ENCODE data around the gene PJA1. TPM values are rescaled to one million over a fixed set of nuclear protein-coding genes. Genes with fewer than 3 reads are reported as not detected.

The PJA1 gene
- total RNA-seq, 3 donors from 2014 or later (not counting 1 experiment from before 2014, with no cell fraction given): 18.5 to 23.4 (median 22.0) TPM

- H3K4me1 Mint-ChIP-seq: peaks cover 0 to 9% of the 10 kb centered on the region in 2 donors
- H3K4me3 Mint-ChIP-seq: no peak overlapping the region
These were observed 47.3 kb downstream of the PJA1 start for GRCh38 chrX:69117876-69118526.

GRCh38 chrX:69116077-69116476 lies 49.2 kb downstream of the PJA1 start:
- 97% methylated on average over 6 of the region's 6 CpGs for WGBS (ENCODE audit: insufficient coverage)

More at GRCh38 chrX:69117876-69118526, 47.3 kb downstream of the PJA1 start:
- ATAC-seq (no peak), DNase-seq (no peak)
- H3K4me3 ChIP-seq (ENCODE audit: low read length): no peak overlapping the region
- H3K27ac ChIP-seq (ENCODE audit: low read length): no peak overlapping the region
- no peak overlapping the region for H3K27ac Mint-ChIP-seq
- H3K27me3 Mint-ChIP-seq (ENCODE audit: low read depth in 2 of 2): peaks cover 2 to 10% of the 10 kb centered on the region in 2 donors
- H3K27me3 ChIP-seq (ENCODE audit: control insufficient read depth, insufficient read depth, low read length): no peaks in the 10 kb centered on the region
- TF ChIP-seq, protein P1, sequence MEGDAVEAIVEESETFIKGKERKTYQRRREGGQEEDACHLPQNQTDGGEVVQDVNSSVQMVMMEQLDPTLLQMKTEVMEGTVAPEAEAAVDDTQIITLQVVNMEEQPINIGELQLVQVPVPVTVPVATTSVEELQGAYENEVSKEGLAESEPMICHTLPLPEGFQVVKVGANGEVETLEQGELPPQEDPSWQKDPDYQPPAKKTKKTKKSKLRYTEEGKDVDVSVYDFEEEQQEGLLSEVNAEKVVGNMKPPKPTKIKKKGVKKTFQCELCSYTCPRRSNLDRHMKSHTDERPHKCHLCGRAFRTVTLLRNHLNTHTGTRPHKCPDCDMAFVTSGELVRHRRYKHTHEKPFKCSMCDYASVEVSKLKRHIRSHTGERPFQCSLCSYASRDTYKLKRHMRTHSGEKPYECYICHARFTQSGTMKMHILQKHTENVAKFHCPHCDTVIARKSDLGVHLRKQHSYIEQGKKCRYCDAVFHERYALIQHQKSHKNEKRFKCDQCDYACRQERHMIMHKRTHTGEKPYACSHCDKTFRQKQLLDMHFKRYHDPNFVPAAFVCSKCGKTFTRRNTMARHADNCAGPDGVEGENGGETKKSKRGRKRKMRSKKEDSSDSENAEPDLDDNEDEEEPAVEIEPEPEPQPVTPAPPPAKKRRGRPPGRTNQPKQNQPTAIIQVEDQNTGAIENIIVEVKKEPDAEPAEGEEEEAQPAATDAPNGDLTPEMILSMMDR (IDR thresholded peaks at IDR 0.05): no peak
- 94% methylated on average over 9 of the region's 11 CpGs for WGBS (ENCODE audit: insufficient coverage)
- intact Hi-C loops (cut with micrococcal nuclease): no loop called here
- no peaks in the 10 kb centered on the region for H3K9me3 ChIP-seq (ENCODE audit: control insufficient read depth, insufficient read depth, low read length)
- no peaks in the 10 kb centered on the region for H3K36me3 ChIP-seq (ENCODE audit: control insufficient read depth, insufficient read depth, low read length)
- peaks cover 17% of the 10 kb centered on the region for H3K4me1 ChIP-seq (ENCODE audit: control insufficient read depth, insufficient read depth, low read length)
- no peaks in the 10 kb centered on the region for H3K9me3 Mint-ChIP-seq
- H3K36me3 Mint-ChIP-seq: no peaks in the 10 kb centered on the region

DNA sequence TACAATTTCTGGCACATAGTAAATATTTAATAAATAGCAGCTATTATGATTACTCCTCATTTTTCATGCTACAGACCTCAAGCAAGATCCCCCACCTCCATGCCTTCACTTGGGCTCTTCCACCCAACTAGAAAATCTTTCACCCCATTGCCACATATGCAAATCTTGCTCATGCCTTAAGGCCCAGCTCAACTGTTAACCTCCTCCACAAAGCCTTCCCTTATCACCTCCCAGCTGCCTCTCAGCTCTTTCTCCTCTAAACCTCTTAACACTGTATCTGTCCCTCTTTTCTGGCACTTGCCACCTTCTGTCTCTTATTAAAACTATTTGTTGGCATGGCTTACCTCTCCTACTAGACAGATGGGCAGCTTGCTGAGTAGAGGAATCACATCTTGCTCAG lies 51.5 kb downstream of the PJA1 start:
- H3K36me3 Mint-ChIP-seq: no peaks in the 10 kb centered on the region
- DNase-seq (no peak), ATAC-seq (no peak)
- H3K27ac Mint-ChIP-seq: no peak overlapping the region
- peaks cover 0 to 7% of the 10 kb centered on the region in 2 donors for H3K27me3 Mint-ChIP-seq (ENCODE audit: low read depth in 2 of 2)
- Histone ChIP-seq H3K27me3 (ENCODE audit: control insufficient read depth, insufficient read depth, low read length) (no peaks in the 10 kb centered on the region), H3K27ac (ENCODE audit: low read length) (no peak overlapping the region), H3K36me3 (ENCODE audit: control insufficient read depth, insufficient read depth, low read length) (no peaks in the 10 kb centered on the region), H3K4me3 (ENCODE audit: low read length) (no peak overlapping the region), H3K9me3 (ENCODE audit: control insufficient read depth, insufficient read depth, low read length) (no peaks in the 10 kb centered on the region), H3K4me1 (ENCODE audit: control insufficient read depth, insufficient read depth, low read length) (peaks cover 17% of the 10 kb centered on the region)
- no peak overlapping the region for H3K4me3 Mint-ChIP-seq
- intact Hi-C loops (cut with micrococcal nuclease): no loop called here
- no peaks in the 10 kb centered on the region for H3K9me3 Mint-ChIP-seq
- TF ChIP-seq, protein P1 (IDR thresholded peaks at IDR 0.05): no peak
- peaks cover 0 to 9% of the 10 kb centered on the region in 2 donors for H3K4me1 Mint-ChIP-seq

More at GRCh38 chrX:69116077-69116476, 49.2 kb downstream of the PJA1 start:
- no peaks in the 10 kb centered on the region for H3K27me3 ChIP-seq (ENCODE audit: control insufficient read depth, insufficient read depth, low read length)
- no peak for ATAC-seq
- H3K4me3 ChIP-seq (ENCODE audit: low read length): no peak overlapping the region
- no peaks in the 10 kb centered on the region for H3K36me3 ChIP-seq (ENCODE audit: control insufficient read depth, insufficient read depth, low read length)
- Mint-ChIP-seq H3K27me3 (ENCODE audit: low read depth in 2 of 2) (no peaks in the 10 kb centered on the region), H3K27ac (no peak overlapping the region), H3K36me3 (no peaks in the 10 kb centered on the region), H3K4me3 (no peak overlapping the region), H3K4me1 (peaks cover 0 to 9% of the 10 kb centered on the region in 2 donors), H3K9me3 (no peaks in the 10 kb centered on the region)
- DNase-seq: no peak
- intact Hi-C loops (cut with micrococcal nuclease): no loop called here
- no peaks in the 10 kb centered on the region for H3K9me3 ChIP-seq (ENCODE audit: control insufficient read depth, insufficient read depth, low read length)
- TF ChIP-seq, protein P1 (IDR thresholded peaks at IDR 0.05): no peak
- no peak overlapping the region for H3K27ac ChIP-seq (ENCODE audit: low read length)
- peaks cover 17% of the 10 kb centered on the region for H3K4me1 ChIP-seq (ENCODE audit: control insufficient read depth, insufficient read depth, low read length)

All from natural killer cell (primary cell).